H9 (cell line): ENCODE results near the gene OXCT1. TPM values are rescaled to one million over a fixed set of nuclear protein-coding genes. Genes with fewer than 3 reads are reported as not detected.
A peak's percentile ranks its signal among the peaks of the same experiment; 100 is the strongest.

Experiments used
- DNase-seq: peaks from one replicate; pipeline ENCODE4 v3.0.0-alpha.2; 2017
- H2AFZ ChIP-seq: one replicate; pipeline ENCODE4 v1.6.1; 2013; ENCODE audit warnings: mild to moderate bottlenecking, low read length, control low read depth, moderate library complexity
- H2AK5ac ChIP-seq: 2 replicates; pipeline ENCODE4 v1.6.1; 2013; ENCODE audit warnings: low read length, control low read depth, mixed read lengths; ENCODE audit not compliant: insufficient read length
- H2BK120ac ChIP-seq: one replicate; pipeline ENCODE4 v1.6.1; 2013; ENCODE audit warnings: low read depth, mild to moderate bottlenecking, low read length, control low read depth, inconsistent platforms; ENCODE audit not compliant: poor library complexity, severe bottlenecking
- H2BK12ac ChIP-seq: 2 replicates; pipeline ENCODE4 v1.6.1; 2013; ENCODE audit warnings: low read length, control low read depth, mixed read lengths, low read depth; ENCODE audit not compliant: insufficient read length
- H2BK15ac ChIP-seq: 2 replicates; pipeline ENCODE4 v1.6.1; 2013; ENCODE audit warnings: low read depth, low read length, control low read depth
- H2BK20ac ChIP-seq: one replicate; pipeline ENCODE4 v1.6.1; 2013; ENCODE audit warnings: low read depth, mild to moderate bottlenecking, low read length, control low read depth, inconsistent platforms; ENCODE audit not compliant: poor library complexity, severe bottlenecking
- H2BK5ac ChIP-seq: 2 replicates; pipeline ENCODE4 v1.6.1; 2013; ENCODE audit warnings: low read length, control low read depth, mixed read lengths; ENCODE audit not compliant: insufficient read length
- H3K14ac ChIP-seq: 2 replicates; pipeline ENCODE4 v1.6.1; 2013; ENCODE audit warnings: low read length, control low read depth; ENCODE audit not compliant: insufficient read depth
- H3K18ac ChIP-seq: 2 replicates; pipeline ENCODE4 v1.6.1; 2013; ENCODE audit warnings: low read depth, mild to moderate bottlenecking, mixed read lengths, low read length, control low read depth; ENCODE audit not compliant: insufficient read length
- H3K23ac ChIP-seq: 2 replicates; pipeline ENCODE4 v1.6.1; 2013; ENCODE audit warnings: low read length, control low read depth, mixed read lengths, low read depth; ENCODE audit not compliant: insufficient read length
- H3K23me2 ChIP-seq: 2 replicates; pipeline ENCODE4 v1.6.1; 2013; ENCODE audit warnings: low read depth, mild to moderate bottlenecking, mixed read lengths, low read length, control low read depth; ENCODE audit not compliant: insufficient read length, poor library complexity, severe bottlenecking
- H3K27ac ChIP-seq: 2 replicates; pipeline ENCODE4 v1.5.1; 2013; ENCODE audit warnings: low read length, control low read depth, mixed read lengths, low read depth; ENCODE audit not compliant: insufficient read length
- H3K27me3 ChIP-seq: 2 replicates; pipeline ENCODE4 v1.6.1; 2013; ENCODE audit warnings: low read length, control low read depth, inconsistent platforms; ENCODE audit not compliant: insufficient read depth
- H3K4ac ChIP-seq: 2 replicates; pipeline ENCODE4 v1.6.1; 2013; ENCODE audit warnings: low read depth, mild to moderate bottlenecking, control low read depth, inconsistent platforms, low read length, moderate library complexity
- H3K4me1 ChIP-seq: 2 replicates; pipeline ENCODE4 v1.6.1; 2013; ENCODE audit warnings: low read length, control low read depth, inconsistent platforms; ENCODE audit not compliant: insufficient read depth
- H3K4me2 ChIP-seq: 2 replicates; pipeline ENCODE4 v1.6.1; 2013; ENCODE audit warnings: low read length, control low read depth, mixed read lengths; ENCODE audit not compliant: insufficient read length, insufficient read depth
- H3K56ac ChIP-seq: 2 replicates; pipeline ENCODE4 v1.6.1; 2013; ENCODE audit warnings: low read depth, mild to moderate bottlenecking, mixed read lengths, low read length, control low read depth; ENCODE audit not compliant: insufficient read length
- H3K79me1 ChIP-seq: 2 replicates; pipeline ENCODE4 v1.6.1; 2013; ENCODE audit warnings: low read depth, mild to moderate bottlenecking, moderate library complexity, low read length, control low read depth, inconsistent platforms; ENCODE audit not compliant: insufficient read depth, poor library complexity, severe bottlenecking
- H3K79me2 ChIP-seq: 2 replicates; pipeline ENCODE4 v1.6.1; 2013; ENCODE audit warnings: low read length, control low read depth, inconsistent platforms; ENCODE audit not compliant: insufficient read depth
- H3K9ac ChIP-seq: 2 replicates; pipeline ENCODE4 v1.6.1; 2013; ENCODE audit warnings: low read length, control low read depth, mixed read lengths; ENCODE audit not compliant: insufficient read length; ENCODE audit errors: extremely low read depth
- H3K9me3 ChIP-seq: one replicate; pipeline ENCODE4 v1.6.1; 2013; ENCODE audit warnings: low read depth, low read length, inconsistent platforms; ENCODE audit not compliant: control insufficient read depth
- H3T11ph ChIP-seq: one replicate; pipeline ENCODE4 v1.6.1; 2013; ENCODE audit warnings: mild to moderate bottlenecking, low read length, control low read depth, inconsistent platforms
- H4K20me1 ChIP-seq: one replicate; pipeline ENCODE4 v1.6.1; 2013; ENCODE audit not compliant: control insufficient read depth, insufficient read length, insufficient read depth
- H4K5ac ChIP-seq: 2 replicates; pipeline ENCODE4 v1.6.1; 2013; ENCODE audit warnings: low read depth, mild to moderate bottlenecking, mixed read lengths, low read length, control low read depth; ENCODE audit not compliant: insufficient read length
- H4K8ac ChIP-seq: replicated peaks from 2 replicates; pipeline ENCODE4 v1.6.1; 2013; ENCODE audit warnings: low read length, control low read depth, mixed read lengths, low read depth; ENCODE audit not compliant: insufficient read length
- H4K91ac ChIP-seq: 2 replicates; pipeline ENCODE4 v1.6.1; 2013; ENCODE audit warnings: low read depth, mild to moderate bottlenecking, moderate library complexity, mixed read lengths, low read length, control low read depth; ENCODE audit not compliant: insufficient read length
- H3K27ac Mint-ChIP-seq, 3 experiments: 2 replicates in 2 of 3; 3 replicates in 1 of 3; pipeline ENCODE4 v1.8.0; 2020 to 2021; ENCODE audit warnings: mixed read lengths in 3 of 3, mild to moderate bottlenecking in 1 of 3, moderate library complexity in 1 of 3
- H3K27me3 Mint-ChIP-seq: 2 replicates; pipeline ENCODE4 v1.8.0; 2021; ENCODE audit warnings: low read depth, mild to moderate bottlenecking, moderate library complexity, mixed read lengths
- H3K36me3 Mint-ChIP-seq, 3 experiments: 2 replicates in 2 of 3; 3 replicates in 1 of 3; pipeline ENCODE4 v1.8.0; 2020 to 2021; ENCODE audit warnings: low read depth in 3 of 3, mixed read lengths in 3 of 3; ENCODE audit not compliant: insufficient read depth in 1 of 3
- H3K4me1 Mint-ChIP-seq, 2 experiments: 2 replicates each; pipeline ENCODE4 v1.8.0; 2020; ENCODE audit warnings: mixed read lengths in 2 of 2
- H3K4me3 Mint-ChIP-seq, 2 experiments: 2 replicates in 1 of 2; 3 replicates in 1 of 2; pipeline ENCODE4 v1.8.0; 2020 to 2021; ENCODE audit warnings: mild to moderate bottlenecking in 2 of 2, mixed read lengths in 2 of 2, moderate library complexity in 1 of 2
- H3K9me3 Mint-ChIP-seq, 2 experiments: 2 replicates in 1 of 2; 3 replicates in 1 of 2; pipeline ENCODE4 v1.8.0; 2020; ENCODE audit warnings: mild to moderate bottlenecking in 2 of 2, mixed read lengths in 2 of 2, moderate library complexity in 1 of 2
- WGBS: extraction: QIAGEN DNeasy Blood & Tissue Kit; methylation state at CpG from one replicate; pipeline ENCODE4 v1.1.7; 2013; ENCODE audit warnings: missing lambda C conversion rate, low lambda C conversion rate, mixed read lengths; ENCODE audit not compliant: insufficient read length; ENCODE audit errors: extremely low coverage; 5-methylcytosine and 5-hydroxymethylcytosine counted together
- total RNA-seq: library from RNA; stranded (reverse); gene quantifications from 2 replicates; pipeline ENCODE4 v1.2.1, GENCODE V29; 2021
- TF ChIP-seq, protein P1 (sequence below): fragments of 200-600 bp; sonication (generic); conservative IDR thresholded peaks from 3 replicates; pipeline ENCODE4 v1.8.0; 2021; ENCODE audit warnings: antibody characterized with exemption, mild to moderate bottlenecking

OXCT1 gene
- total RNA-seq, 1 experiment from 2014 or later, result 25.6 TPM

- H3K18ac ChIP-seq, result peak overlapping the region; percentile 65
- no peaks in the 10 kb centered on the region for H3K9me3 ChIP-seq
- no peak overlapping the region for H3K4ac ChIP-seq
- no peak overlapping the region for H2AK5ac ChIP-seq
- Mint-ChIP-seq H3K9me3 (peaks cover 4 to 6% of the 10 kb centered on the region in 2 experiments), H3K4me3 (no peak overlapping the region), H3K27ac (0 out of 7 replicates have a peak overlapping the region, but pooled peaks of 1 of the 3 experiments have one; percentile 11), H3K4me1 (peaks cover 3% of the 10 kb centered on the region in 2 experiments), H3K36me3 (peaks cover 0 to 5% (median 2%) of the 10 kb centered on the region in 3 experiments; a peak in 4 of 7 replicates), H3K27me3 (peaks cover 2% of the 10 kb centered on the region)
- H3K4me2 ChIP-seq, result no peak overlapping the region
- no peak overlapping the region for H2BK12ac ChIP-seq
- H3K9ac ChIP-seq, result no peak overlapping the region
- no peaks in the 10 kb centered on the region for H3K27me3 ChIP-seq
- H2BK120ac ChIP-seq, result no peak overlapping the region
- no peak overlapping the region for H2BK20ac ChIP-seq
- no peak overlapping the region for H3K27ac ChIP-seq
- no peak overlapping the region for H3T11ph ChIP-seq
- H3K23ac ChIP-seq, result no peak overlapping the region
- H3K14ac ChIP-seq, result peak overlapping the region; percentile 64
- no peak for DNase-seq
- no peak overlapping the region for H2BK15ac ChIP-seq
- no peaks in the 10 kb centered on the region for H3K4me1 ChIP-seq
- TF ChIP-seq, protein P1, sequence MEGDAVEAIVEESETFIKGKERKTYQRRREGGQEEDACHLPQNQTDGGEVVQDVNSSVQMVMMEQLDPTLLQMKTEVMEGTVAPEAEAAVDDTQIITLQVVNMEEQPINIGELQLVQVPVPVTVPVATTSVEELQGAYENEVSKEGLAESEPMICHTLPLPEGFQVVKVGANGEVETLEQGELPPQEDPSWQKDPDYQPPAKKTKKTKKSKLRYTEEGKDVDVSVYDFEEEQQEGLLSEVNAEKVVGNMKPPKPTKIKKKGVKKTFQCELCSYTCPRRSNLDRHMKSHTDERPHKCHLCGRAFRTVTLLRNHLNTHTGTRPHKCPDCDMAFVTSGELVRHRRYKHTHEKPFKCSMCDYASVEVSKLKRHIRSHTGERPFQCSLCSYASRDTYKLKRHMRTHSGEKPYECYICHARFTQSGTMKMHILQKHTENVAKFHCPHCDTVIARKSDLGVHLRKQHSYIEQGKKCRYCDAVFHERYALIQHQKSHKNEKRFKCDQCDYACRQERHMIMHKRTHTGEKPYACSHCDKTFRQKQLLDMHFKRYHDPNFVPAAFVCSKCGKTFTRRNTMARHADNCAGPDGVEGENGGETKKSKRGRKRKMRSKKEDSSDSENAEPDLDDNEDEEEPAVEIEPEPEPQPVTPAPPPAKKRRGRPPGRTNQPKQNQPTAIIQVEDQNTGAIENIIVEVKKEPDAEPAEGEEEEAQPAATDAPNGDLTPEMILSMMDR, result no peak
- no peak overlapping the region for H2BK5ac ChIP-seq
- H4K20me1 ChIP-seq, result no peaks in the 10 kb centered on the region
- H4K5ac ChIP-seq, result no peak overlapping the region
- WGBS, result no CpG with 5 or more reads among the region's 2 CpGs
- H2AFZ ChIP-seq, result peak overlapping the region; percentile 48
- no peak overlapping the region for H4K91ac ChIP-seq
- H3K79me1 ChIP-seq, result no peaks in the 10 kb centered on the region
- no peak overlapping the region for H3K56ac ChIP-seq
- H3K23me2 ChIP-seq, result no peaks in the 10 kb centered on the region
- no peak overlapping the region for H4K8ac ChIP-seq
- no peaks in the 10 kb centered on the region for H3K79me2 ChIP-seq
These were observed 161.7 kb downstream of the OXCT1 start for GRCh38 chr5:41708604-41708940.
